ENCODE measurements around the gene MROH9. TPM values are rescaled to one million over a fixed set of nuclear protein-coding genes. Genes with fewer than 3 reads are reported as not detected.
"Not testable (repeated sequence)": the region's sequence is repeated elsewhere in the genome, so short reads cannot be mapped to it uniquely, and the experiment has no call there.

The MROH9 gene
- total RNA-seq, 1 donor, result under 0.01 TPM

DNA sequence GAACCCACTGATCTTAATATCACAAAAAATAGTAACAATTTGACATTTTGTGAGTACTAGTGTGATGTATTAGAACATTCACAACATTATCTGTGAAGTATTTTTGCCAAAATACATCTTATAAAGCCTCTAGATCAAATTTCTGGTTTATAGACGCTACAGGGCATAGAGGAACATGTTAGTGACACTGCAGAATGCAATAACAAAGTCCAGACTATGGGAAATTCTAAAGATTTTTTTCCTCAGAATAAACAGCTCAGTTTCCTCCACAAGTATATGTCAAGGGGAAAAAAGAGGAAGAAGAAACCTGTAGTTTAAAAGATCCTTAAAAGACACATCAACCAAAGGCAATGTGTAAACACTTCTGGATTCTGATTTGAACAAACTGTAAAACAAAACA lies 26.4 kb upstream of the MROH9 start:
- no peak for DNase-seq (ENCODE audit: low read depth)
- TF ChIP-seq, protein P1, sequence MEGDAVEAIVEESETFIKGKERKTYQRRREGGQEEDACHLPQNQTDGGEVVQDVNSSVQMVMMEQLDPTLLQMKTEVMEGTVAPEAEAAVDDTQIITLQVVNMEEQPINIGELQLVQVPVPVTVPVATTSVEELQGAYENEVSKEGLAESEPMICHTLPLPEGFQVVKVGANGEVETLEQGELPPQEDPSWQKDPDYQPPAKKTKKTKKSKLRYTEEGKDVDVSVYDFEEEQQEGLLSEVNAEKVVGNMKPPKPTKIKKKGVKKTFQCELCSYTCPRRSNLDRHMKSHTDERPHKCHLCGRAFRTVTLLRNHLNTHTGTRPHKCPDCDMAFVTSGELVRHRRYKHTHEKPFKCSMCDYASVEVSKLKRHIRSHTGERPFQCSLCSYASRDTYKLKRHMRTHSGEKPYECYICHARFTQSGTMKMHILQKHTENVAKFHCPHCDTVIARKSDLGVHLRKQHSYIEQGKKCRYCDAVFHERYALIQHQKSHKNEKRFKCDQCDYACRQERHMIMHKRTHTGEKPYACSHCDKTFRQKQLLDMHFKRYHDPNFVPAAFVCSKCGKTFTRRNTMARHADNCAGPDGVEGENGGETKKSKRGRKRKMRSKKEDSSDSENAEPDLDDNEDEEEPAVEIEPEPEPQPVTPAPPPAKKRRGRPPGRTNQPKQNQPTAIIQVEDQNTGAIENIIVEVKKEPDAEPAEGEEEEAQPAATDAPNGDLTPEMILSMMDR (IDR thresholded peaks at IDR 0.05; ENCODE audit: insufficient read depth, low read depth, low read length), result no peak
- H3K4me3 ChIP-seq (ENCODE audit: low read depth, low read length), result no peak overlapping the region

DNA sequence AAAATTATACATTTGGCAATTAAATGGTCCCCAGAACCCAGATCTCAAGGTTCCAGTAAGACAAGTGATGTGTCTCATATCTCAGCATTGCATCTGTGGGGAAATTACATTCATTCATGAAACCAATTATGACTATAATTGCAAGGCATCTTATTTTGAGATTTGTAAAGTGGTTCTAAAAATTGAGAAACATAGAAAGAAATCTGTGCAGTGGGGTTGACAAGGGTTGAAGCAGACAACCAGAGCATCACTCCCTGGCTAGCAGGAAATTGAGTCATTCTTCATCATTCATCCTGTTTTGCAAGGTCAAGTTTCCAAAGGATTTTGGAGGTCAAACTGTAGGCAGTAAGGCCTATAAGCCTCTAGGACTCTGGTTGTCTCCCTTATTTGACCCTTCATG lies 25.1 kb upstream of the MROH9 start:
- peak; percentile 31 for DNase-seq (ENCODE audit: low read depth)
- H3K4me3 ChIP-seq (ENCODE audit: low read depth, low read length), result no peak overlapping the region
- TF ChIP-seq, protein P1 (IDR thresholded peaks at IDR 0.05; ENCODE audit: insufficient read depth, low read depth, low read length), result no peak

DNA sequence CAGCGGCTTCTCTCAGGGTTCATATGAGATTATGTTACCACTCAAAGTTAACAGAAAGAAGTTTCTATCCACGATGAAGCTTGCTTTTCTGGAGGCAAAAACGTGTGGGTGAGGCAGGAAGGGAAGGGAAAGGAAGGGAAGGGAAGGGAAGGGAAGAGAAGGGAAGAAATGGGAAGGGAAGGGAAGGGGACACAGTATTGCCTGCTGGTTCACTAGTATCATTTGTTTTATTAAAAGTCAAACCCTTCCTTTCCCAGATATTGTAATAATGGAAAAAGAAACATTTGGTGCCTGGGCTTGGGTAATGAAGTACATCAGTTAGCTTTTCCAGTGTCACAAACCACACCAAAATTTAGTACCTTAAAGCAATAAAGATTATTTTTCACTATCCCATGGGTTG lies 18.0 kb upstream of the MROH9 start:
- TF ChIP-seq, protein P1 (IDR thresholded peaks at IDR 0.05; ENCODE audit: insufficient read depth, low read depth, low read length), result no peak
- DNase-seq (ENCODE audit: low read depth), result no peak
- H3K4me3 ChIP-seq (ENCODE audit: low read depth, low read length), result no peak overlapping the region

DNA sequence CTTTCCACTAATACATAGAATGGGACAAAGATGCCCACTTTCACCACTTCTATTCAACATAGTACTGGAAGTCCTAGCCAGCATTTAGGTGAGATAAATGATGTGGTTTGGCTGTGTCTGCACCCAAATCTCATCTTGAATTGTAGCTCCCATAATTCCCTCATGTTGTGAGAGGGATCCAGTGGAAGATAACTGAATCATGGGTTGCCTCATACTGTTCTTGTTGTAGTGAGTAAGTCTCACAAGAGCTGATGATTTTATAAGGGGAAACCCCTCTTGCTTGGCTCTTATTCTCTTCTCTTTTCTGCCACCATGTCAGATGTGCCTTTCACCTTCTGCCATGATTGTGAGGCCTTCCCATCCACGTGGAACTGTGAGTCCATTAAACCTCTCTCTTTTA lies 10.7 kb upstream of the MROH9 start:
- not testable (repeated sequence) for DNase-seq (ENCODE audit: low read depth); H3K4me3 ChIP-seq (ENCODE audit: low read depth, low read length)

DNA sequence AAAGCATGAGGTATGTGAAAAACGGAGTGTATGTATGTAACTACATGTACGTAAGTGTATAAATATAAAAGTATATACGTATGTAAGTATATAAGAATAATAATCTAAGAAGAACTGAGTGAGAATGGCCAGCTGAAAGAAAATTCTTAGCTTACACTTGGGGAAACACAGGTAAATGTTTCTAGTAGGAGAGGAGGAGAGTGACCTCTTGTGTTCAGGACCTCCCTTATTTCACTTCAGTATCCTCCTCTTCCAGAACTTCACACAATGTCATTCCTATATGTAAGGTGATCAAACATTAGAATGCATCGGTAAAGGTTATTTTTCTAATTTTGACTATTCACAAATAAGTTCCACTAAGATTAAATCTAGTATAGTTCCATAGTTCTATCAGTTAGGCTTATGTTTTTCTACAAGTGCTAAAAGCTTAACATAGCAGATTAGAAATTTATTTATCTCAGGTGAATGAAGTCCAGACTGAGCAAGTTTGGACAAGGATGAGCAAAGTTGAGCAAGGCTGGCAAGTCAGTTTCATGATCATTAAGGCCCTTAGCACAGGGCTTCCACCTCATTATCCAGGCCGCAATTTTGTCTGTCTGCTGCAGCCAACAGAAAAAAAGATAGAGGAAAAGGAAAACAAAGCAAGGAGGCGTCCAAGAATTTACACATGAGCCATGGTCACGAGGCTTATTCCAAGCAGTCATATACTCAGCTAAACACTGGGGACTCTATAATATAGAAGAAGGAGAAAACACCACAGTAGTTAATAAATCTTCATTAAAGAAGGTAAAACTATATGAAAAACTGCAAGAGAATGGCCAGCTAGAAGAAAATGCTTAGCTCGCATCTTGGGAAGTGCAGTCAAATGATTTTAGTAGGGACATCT lies 7.1 kb upstream of the MROH9 start:
- DNase-seq (ENCODE audit: low read depth), result peak; percentile 19
- TF ChIP-seq, protein P1 (IDR thresholded peaks at IDR 0.05; ENCODE audit: insufficient read depth, low read depth, low read length), result no peak
- H3K4me3 ChIP-seq (ENCODE audit: low read depth, low read length), result no peak overlapping the region

DNA sequence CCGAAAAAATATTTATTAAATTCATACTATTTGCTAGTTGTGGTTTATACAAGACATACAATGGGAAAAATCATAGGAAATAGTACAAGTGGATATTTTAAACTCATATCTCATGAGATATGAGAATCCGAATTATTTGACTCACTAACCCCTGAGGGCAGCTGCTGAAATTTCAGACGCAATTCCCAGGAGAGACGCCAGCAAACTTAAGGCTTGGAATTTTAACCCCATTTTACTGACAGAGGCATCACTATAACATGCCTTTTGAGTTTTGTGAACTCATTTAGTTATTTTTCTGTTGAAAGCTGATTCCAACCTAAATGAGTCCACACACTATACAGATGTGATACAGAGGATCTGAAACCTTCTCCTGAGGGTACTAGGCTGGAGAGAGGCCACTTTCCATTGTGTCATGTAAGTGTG lies 5.9 kb upstream of the MROH9 start:
- TF ChIP-seq, protein P1 (IDR thresholded peaks at IDR 0.05; ENCODE audit: insufficient read depth, low read depth, low read length), result no peak
- peak; percentile 6 for DNase-seq (ENCODE audit: low read depth)
- no peak overlapping the region for H3K4me3 ChIP-seq (ENCODE audit: low read depth, low read length)

DNA sequence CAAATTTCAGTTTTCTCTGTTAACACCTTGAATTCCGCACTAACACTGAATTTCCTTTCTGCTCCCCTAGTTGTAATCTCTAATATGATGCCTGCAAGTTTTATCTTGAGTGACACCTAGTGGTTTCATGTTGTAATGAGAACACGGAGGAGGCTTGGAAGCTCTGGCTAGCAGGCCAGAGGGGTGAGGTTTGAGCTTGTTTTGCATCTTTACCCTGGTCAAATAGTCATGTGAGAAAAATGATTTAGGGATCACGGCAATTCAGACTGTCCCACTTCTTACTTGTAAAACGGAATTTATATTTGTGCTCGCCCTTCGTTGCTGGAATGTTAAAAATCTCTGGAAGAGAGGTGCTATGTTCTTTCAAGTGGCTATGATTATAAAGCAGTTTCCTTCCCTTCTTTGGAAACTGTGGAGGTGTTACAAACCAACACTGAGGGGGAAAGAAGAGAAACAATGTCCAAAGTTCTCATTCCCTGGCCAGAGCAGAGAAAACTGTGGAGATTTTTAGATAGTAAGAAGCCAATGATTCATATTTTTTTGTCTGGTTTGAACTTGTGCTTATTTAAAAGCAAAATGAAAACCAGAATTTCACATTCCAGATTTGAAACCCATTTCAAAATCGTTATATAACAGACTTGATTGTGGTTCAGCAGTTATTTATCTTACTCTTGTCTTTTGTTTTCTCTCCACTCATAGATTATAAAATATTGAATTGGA lies 5.3 kb upstream of the MROH9 start:
- peak; percentile 59 for DNase-seq (ENCODE audit: low read depth)
- TF ChIP-seq, protein P1 (IDR thresholded peaks at IDR 0.05; ENCODE audit: insufficient read depth, low read depth, low read length), result peak; percentile 81
- no peak overlapping the region for H3K4me3 ChIP-seq (ENCODE audit: low read depth, low read length)
